Stimulated activated naive B cell treated with anti-CD40 and anti-IgM and Interleukin-4, amounts not matched to agents 10 μg/mL and 1 μg/mL and 100 μg/mL, for 72 hours (primary cell): ENCODE results near the gene INPP4A.

Experiments
- ATAC-seq, 2 donors: fragments of 150-1000 bp; cut with Tn5 transposase; replicated peaks; 2 replicates each; pipeline ENCODE4 v1.10.0; 2021; ENCODE audit warnings: moderate library complexity in 1 of 2
- DNase-seq: peaks from one replicate; pipeline ENCODE4 v3.0.0; 2021
- H3K27ac Mint-ChIP-seq: one replicate; pipeline ENCODE4 v1.8.0; 2022; ENCODE audit warnings: mild to moderate bottlenecking, mixed read lengths
- H3K27me3 Mint-ChIP-seq, 2 donors: one replicate each; pipeline ENCODE4 v1.8.0; 2022; ENCODE audit warnings: mixed read lengths in 2 of 2
- H3K36me3 Mint-ChIP-seq, 2 donors: one replicate each; pipeline ENCODE4 v1.8.0; 2022; ENCODE audit warnings: mixed read lengths in 2 of 2, mild to moderate bottlenecking in 1 of 2
- H3K4me1 Mint-ChIP-seq, 2 donors: one replicate each; pipeline ENCODE4 v1.8.0; 2022; ENCODE audit warnings: mixed read lengths in 2 of 2, mild to moderate bottlenecking in 1 of 2
- H3K4me3 Mint-ChIP-seq, 2 donors: one replicate each; pipeline ENCODE4 v1.8.0; 2022; ENCODE audit warnings: mild to moderate bottlenecking in 2 of 2, mixed read lengths in 2 of 2, moderate library complexity in 1 of 2
- H3K9me3 Mint-ChIP-seq, 2 donors: one replicate each; pipeline ENCODE4 v1.8.0; 2022; ENCODE audit warnings: mixed read lengths in 2 of 2, mild to moderate bottlenecking in 1 of 2

INPP4A gene

DNA sequence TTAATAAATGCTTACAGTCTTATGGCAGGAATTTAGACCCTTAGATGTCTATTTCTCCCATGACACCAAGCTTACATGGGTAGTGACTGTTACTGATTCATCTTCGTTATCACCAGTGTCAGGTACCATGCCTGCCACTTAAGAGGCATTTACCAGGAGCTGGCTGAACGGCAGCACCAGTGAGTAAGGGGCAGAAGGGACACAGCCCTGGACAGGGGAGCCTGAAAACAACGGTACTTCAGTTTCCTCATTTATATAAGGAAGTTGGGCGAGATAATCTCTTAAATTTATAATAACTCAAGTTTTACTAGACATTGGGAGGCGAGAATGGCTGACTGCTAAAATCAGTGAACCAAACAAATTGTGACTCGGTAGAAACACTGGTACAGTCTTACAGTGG is 162.4 kb downstream of the INPP4A start:
- Mint-ChIP-seq H3K9me3 (no peaks in the 10 kb centered on the region), H3K4me1 (peaks cover 35 to 55% of the 10 kb centered on the region in 2 donors), H3K27me3 (no peaks in the 10 kb centered on the region), H3K4me3 (peak overlapping the region; percentile 91 to 97), H3K27ac (peak overlapping the region; percentile 97), H3K36me3 (peaks cover 10 to 16% of the 10 kb centered on the region in 2 donors)
- ATAC-seq (no peak), DNase-seq (no peak)

DNA sequence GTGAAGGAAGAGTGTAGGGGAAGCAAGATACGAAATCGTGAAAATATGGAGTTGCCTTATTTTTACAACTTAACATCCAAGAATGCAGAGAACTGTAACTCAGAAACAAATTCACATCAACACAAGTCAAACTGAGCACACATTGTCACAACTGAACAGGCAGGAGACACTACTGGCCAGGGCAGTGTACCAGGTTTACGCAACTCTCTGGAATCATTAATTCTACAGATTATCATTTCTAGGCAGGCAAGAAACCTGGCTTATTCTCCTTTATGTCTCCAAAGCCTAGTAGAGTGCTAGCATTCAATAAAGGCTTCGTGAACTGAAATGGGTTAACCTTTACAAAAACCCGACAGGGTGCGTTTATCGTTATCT is 163.1 kb downstream of the INPP4A start:
- DNase-seq (no peak), ATAC-seq (peak; percentile 3)
- Mint-ChIP-seq H3K27me3 (no peaks in the 10 kb centered on the region), H3K27ac (peak overlapping the region; percentile 97), H3K4me3 (peak overlapping the region; percentile 91 to 97), H3K36me3 (peaks cover 10 to 16% of the 10 kb centered on the region in 2 donors), H3K9me3 (no peaks in the 10 kb centered on the region), H3K4me1 (peaks cover 35 to 55% of the 10 kb centered on the region in 2 donors)

- ATAC-seq (peak; percentile 89 to 91), DNase-seq (peak; percentile 90)
- Mint-ChIP-seq H3K36me3 (peaks cover 14 to 19% of the 10 kb centered on the region in 2 donors), H3K27me3 (no peaks in the 10 kb centered on the region), H3K9me3 (no peaks in the 10 kb centered on the region), H3K4me1 (peaks cover 35 to 55% of the 10 kb centered on the region in 2 donors), H3K27ac (peak within 1 kb of the TSS; percentile 97), H3K4me3 (peak within 1 kb of the TSS; percentile 91 to 97)
Measured at GRCh38 chr2:98608116-98608961, 163.7 kb downstream of the INPP4A start, which contains the start of the genes COA5 and UNC50. TSS of gene COA5 (minus strand) at chr2:98608512. CDS start at chr2:98608405, 107 bp downstream. TSS of gene UNC50 (plus strand) at chr2:98608589. CDS start at chr2:98609760, 1,171 bp downstream.

GRCh38 chr2:98608962-98609604 is 164.4 kb downstream of the INPP4A start:
- Mint-ChIP-seq H3K4me3 (peak overlapping the region; percentile 91 to 97), H3K4me1 (peaks cover 39 to 61% of the 10 kb centered on the region in 2 donors), H3K27ac (peak overlapping the region; percentile 97), H3K36me3 (peaks cover 17 to 22% of the 10 kb centered on the region in 2 donors), H3K27me3 (no peaks in the 10 kb centered on the region), H3K9me3 (no peaks in the 10 kb centered on the region)
- no peak for DNase-seq
- ATAC-seq = peak in 1 of 2 donors; percentile 7

- H3K27ac Mint-ChIP-seq = no peak overlapping the region
- H3K36me3 Mint-ChIP-seq = peaks cover 32 to 50% of the 10 kb centered on the region in 2 donors
- DNase-seq (no peak), ATAC-seq (no peak)
- H3K27me3 Mint-ChIP-seq = no peaks in the 10 kb centered on the region
- no peak overlapping the region for H3K4me3 Mint-ChIP-seq
- peaks cover 21 to 30% of the 10 kb centered on the region in 2 donors for H3K4me1 Mint-ChIP-seq
- H3K9me3 Mint-ChIP-seq = no peaks in the 10 kb centered on the region
Measured at GRCh38 chr2:98614024-98614739, 169.5 kb downstream of the INPP4A start.

- no peaks in the 10 kb centered on the region for H3K9me3 Mint-ChIP-seq
- no peak overlapping the region for H3K27ac Mint-ChIP-seq
- no peak overlapping the region for H3K4me3 Mint-ChIP-seq
- peaks cover 12 to 17% of the 10 kb centered on the region in 2 donors for H3K4me1 Mint-ChIP-seq
- DNase-seq (no peak), ATAC-seq (no peak)
- no peaks in the 10 kb centered on the region for H3K27me3 Mint-ChIP-seq
- H3K36me3 Mint-ChIP-seq = peaks cover 34 to 53% of the 10 kb centered on the region in 2 donors
Measured at GRCh38 chr2:98615481-98615880, 170.8 kb downstream of the INPP4A start.

GRCh38 chr2:98617149-98617548 is 172.5 kb downstream of the INPP4A start:
- Mint-ChIP-seq H3K27ac (peak overlapping the region; percentile 67), H3K4me3 (no peak overlapping the region), H3K27me3 (no peaks in the 10 kb centered on the region), H3K4me1 (peaks cover 12% of the 10 kb centered on the region in 2 donors), H3K36me3 (peaks cover 33 to 45% of the 10 kb centered on the region in 2 donors), H3K9me3 (no peaks in the 10 kb centered on the region)
- DNase-seq (no peak), ATAC-seq (no peak)

GRCh38 chr2:98623657-98624056 is 179.0 kb downstream of the INPP4A start:
- ATAC-seq (no peak), DNase-seq (no peak)
- peaks cover 3 to 5% of the 10 kb centered on the region in 2 donors for H3K36me3 Mint-ChIP-seq
- no peak overlapping the region for H3K27ac Mint-ChIP-seq
- peaks cover 0 to 2% of the 10 kb centered on the region in 2 donors for H3K4me1 Mint-ChIP-seq
- H3K27me3 Mint-ChIP-seq = no peaks in the 10 kb centered on the region
- peaks cover 0 to 1% of the 10 kb centered on the region in 2 donors for H3K9me3 Mint-ChIP-seq
- H3K4me3 Mint-ChIP-seq = no peak overlapping the region

GRCh38 chr2:98632351-98632750 is 187.7 kb downstream of the INPP4A start:
- ATAC-seq (no peak), DNase-seq (no peak)
- Mint-ChIP-seq H3K27me3 (no peaks in the 10 kb centered on the region), H3K36me3 (peaks cover 7 to 8% of the 10 kb centered on the region in 2 donors), H3K9me3 (peaks cover 0 to 1% of the 10 kb centered on the region in 2 donors), H3K4me3 (no peak overlapping the region), H3K4me1 (no peaks in the 10 kb centered on the region), H3K27ac (no peak overlapping the region)

GRCh38 chr2:98634406-98635092 is 189.9 kb downstream of the INPP4A start:
- Mint-ChIP-seq H3K27ac (peak overlapping the region; percentile 33), H3K9me3 (no peaks in the 10 kb centered on the region), H3K27me3 (no peaks in the 10 kb centered on the region), H3K4me3 (no peak overlapping the region), H3K36me3 (peaks cover 7 to 8% of the 10 kb centered on the region in 2 donors), H3K4me1 (no peaks in the 10 kb centered on the region)
- no peak for ATAC-seq
- DNase-seq = no peak

GRCh38 chr2:98637401-98638147 is 192.9 kb downstream of the INPP4A start:
- DNase-seq (no peak), ATAC-seq (peak; percentile 25 to 62)
- peaks cover 8% of the 10 kb centered on the region in 2 donors for H3K36me3 Mint-ChIP-seq

DNA sequence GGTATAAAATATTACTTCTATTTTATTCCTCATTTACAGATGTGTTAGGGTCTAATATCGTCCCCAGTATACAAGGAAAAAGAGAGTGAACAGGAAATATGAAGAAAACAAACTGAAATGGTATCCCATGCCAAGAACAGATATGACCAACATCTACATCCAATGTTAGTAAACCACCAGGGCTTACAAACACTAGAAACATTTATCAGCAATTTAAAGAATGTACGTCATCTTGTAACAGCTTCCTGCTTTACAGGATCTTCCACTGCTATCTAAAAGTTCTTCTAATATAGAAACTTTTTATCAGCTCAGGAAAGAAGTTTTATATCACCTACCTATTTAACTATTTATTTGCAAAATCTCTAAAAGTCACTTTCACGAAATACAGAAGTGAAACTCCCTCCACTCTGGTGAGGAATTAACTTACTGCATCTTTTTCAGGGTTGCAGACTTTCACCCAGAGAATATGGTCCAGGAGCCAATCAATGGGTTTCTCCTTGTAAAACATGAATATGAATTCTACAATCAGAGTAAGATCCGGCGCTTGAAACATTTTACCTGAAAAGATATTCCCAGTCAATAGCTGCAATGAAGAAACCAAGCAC is 198.9 kb downstream of the INPP4A start:
- H3K9me3 Mint-ChIP-seq = no peaks in the 10 kb centered on the region
- ATAC-seq (no peak), DNase-seq (no peak)
- H3K36me3 Mint-ChIP-seq = peaks cover 5% of the 10 kb centered on the region in 2 donors
- H3K27me3 Mint-ChIP-seq = no peaks in the 10 kb centered on the region
- no peak overlapping the region for H3K4me3 Mint-ChIP-seq
- no peak overlapping the region for H3K27ac Mint-ChIP-seq
- H3K4me1 Mint-ChIP-seq = no peaks in the 10 kb centered on the region

More at GRCh38 chr2:98637401-98638147, 192.9 kb downstream of the INPP4A start:
- no peak overlapping the region for H3K4me3 Mint-ChIP-seq
- no peak overlapping the region for H3K27ac Mint-ChIP-seq
- H3K27me3 Mint-ChIP-seq = no peaks in the 10 kb centered on the region
- H3K9me3 Mint-ChIP-seq = no peaks in the 10 kb centered on the region
- no peaks in the 10 kb centered on the region for H3K4me1 Mint-ChIP-seq
